Endothelial cell of umbilical vein (primary cell): ENCODE data around the gene STARD5. TPM values are rescaled to one million over a fixed set of nuclear protein-coding genes. Genes with fewer than 3 reads are reported as not detected.
"Not testable (repeated sequence)": the region's sequence is repeated elsewhere in the genome, so short reads cannot be mapped to it uniquely, and the experiment has no call there.

ENCODE experiments used
- BruUV-seq: library from RNA; stranded (reverse); fragments of 400-500 nt; replicated peaks from 2 replicates; lab custom pipeline; 2021; lab: Mats Ljungman, UMichigan
- CTCF ChIA-PET: fragments of 300-600, 350-600 bp; sonication (Branson Sonifier 250); formaldehyde crosslinking; loops from one replicate; lab custom pipeline; 2021; ENCODE audit warnings: antibody characterized with exemption, inconsistent platforms; lab: Charles Lee
- POLR2A ChIA-PET: fragments of 300-600, 350-600 bp; sonication (Branson Sonifier 250); formaldehyde crosslinking; loops from one replicate; lab custom pipeline; 2021; ENCODE audit warnings: antibody characterized with exemption, inconsistent platforms; lab: Charles Lee
- DNase-seq: peaks from one replicate; pipeline ENCODE4 v3.0.0-alpha.2; 2011; ENCODE audit warnings: low read depth, low spot score
- FAIRE-seq: peaks from 2 replicates; lab custom pipeline; 2011; peaks lifted over from hg19 to GRCh38; lab: Jason Lieb, UNC
- H2AFZ ChIP-seq: 2 replicates; pipeline ENCODE4 v1.6.0; 2012; ENCODE audit warnings: low read depth, low read length, control low read depth, inconsistent platforms
- H3K27ac ChIP-seq: 2 replicates; pipeline ENCODE4 v1.5.1; 2011; ENCODE audit warnings: low read depth, mild to moderate bottlenecking, control low read depth, low read length, moderate library complexity; ENCODE audit not compliant: insufficient read depth
- H3K27me3 ChIP-seq, 2 experiments: 2 replicates each; pipeline versions ENCODE4 v1.6.0 to v1.6.1; 2011; ENCODE audit warnings: low read length in 2 of 2, mixed read lengths in 1 of 2; ENCODE audit not compliant: control insufficient read depth in 2 of 2, insufficient read depth in 2 of 2
- H3K36me3 ChIP-seq, 2 experiments: 2 replicates in 1 of 2; 3 replicates in 1 of 2; pipeline ENCODE4 v1.5.1; 2011; ENCODE audit warnings: low read length in 2 of 2, mild to moderate bottlenecking in 1 of 2, moderate library complexity in 1 of 2; ENCODE audit not compliant: control insufficient read depth in 2 of 2, insufficient read depth in 2 of 2; ENCODE audit errors: extremely low read depth in 1 of 2
- H3K4me1 ChIP-seq: 3 replicates; pipeline ENCODE4 v1.5.1; 2011; ENCODE audit warnings: mild to moderate bottlenecking, low read length; ENCODE audit not compliant: control insufficient read depth, insufficient read depth; ENCODE audit errors: extremely low read depth
- H3K4me2 ChIP-seq: 2 replicates; pipeline ENCODE4 v1.6.1; 2011; ENCODE audit warnings: low read length, control low read depth, mixed read lengths; ENCODE audit not compliant: insufficient read depth
- H3K4me3 ChIP-seq, 3 experiments: fragments of 200-600 bp in 1 of 3; sonication (generic), shearing (Covaris generic) in 1 of 3; replicated peaks in 1 of 3; 2 replicates each; pipeline ENCODE4 v1.5.1; 2011 to 2016; ENCODE audit warnings: control low read depth in 3 of 3, low read length in 3 of 3, mild to moderate bottlenecking in 2 of 3, inconsistent platforms in 1 of 3, low read depth in 1 of 3, moderate library complexity in 1 of 3; ENCODE audit not compliant: insufficient read depth in 1 of 3
- H3K79me2 ChIP-seq: 2 replicates; pipeline ENCODE4 v1.6.0; 2012; ENCODE audit warnings: low read length, inconsistent platforms; ENCODE audit not compliant: control insufficient read depth, insufficient read depth
- H3K9ac ChIP-seq: replicated peaks from 2 replicates; pipeline ENCODE3; 2011; ENCODE audit warnings: low read length, control low read depth; ENCODE audit not compliant: insufficient read depth; ENCODE audit errors: extremely low read depth
- H3K9me1 ChIP-seq: replicated peaks from 3 replicates; pipeline ENCODE4 v1.6.0; 2011; ENCODE audit warnings: mild to moderate bottlenecking, low read length; ENCODE audit not compliant: control insufficient read depth, insufficient read depth; ENCODE audit errors: extremely low read depth
- H3K9me3 ChIP-seq: replicated peaks from 2 replicates; pipeline ENCODE4 v1.5.1; 2012; ENCODE audit warnings: low read length, inconsistent platforms; ENCODE audit not compliant: control insufficient read depth, insufficient read depth
- H4K20me1 ChIP-seq: replicated peaks from 2 replicates; pipeline ENCODE3; 2011; ENCODE audit warnings: mild to moderate bottlenecking, low read length; ENCODE audit not compliant: control insufficient read depth, insufficient read depth; ENCODE audit errors: extremely low read depth
- FOS ChIP-seq: IDR thresholded peaks from 2 replicates; pipeline ENCODE4 v1.6.1; 2011; ENCODE audit warnings: mild to moderate bottlenecking, low read length, moderate library complexity, borderline replicate concordance; ENCODE audit not compliant: insufficient read depth
- JUN ChIP-seq: IDR thresholded peaks from 2 replicates; pipeline ENCODE4 v1.6.1; 2011; ENCODE audit warnings: borderline replicate concordance, low read depth; ENCODE audit not compliant: insufficient read length, insufficient read depth
- MYC ChIP-seq: IDR thresholded peaks from one replicate; pipeline ENCODE4 v1.6.1; 2011; ENCODE audit warnings: mild to moderate bottlenecking, low read depth, low read length
- POLR2A ChIP-seq: IDR thresholded peaks from 2 replicates; pipeline ENCODE4 v1.6.1; 2012; ENCODE audit warnings: low read depth, mild to moderate bottlenecking, control low read depth, low read length
- POLR2AphosphoS5 ChIP-seq: IDR thresholded peaks from 2 replicates; pipeline ENCODE4 v1.6.1; 2012; ENCODE audit warnings: low read depth, mild to moderate bottlenecking, control low read depth, low read length, moderate library complexity; ENCODE audit not compliant: insufficient read depth
- dilution Hi-C: fragments of 300-500 bp; cut with MboI; formaldehyde crosslinking; loops from one replicate; pipeline ENCODE4 v1.15.0; 2019; ENCODE audit warnings: low sequenced_read_pairs; ENCODE audit not compliant: extremely low pct_ligation_motif_present
- intact Hi-C: fragments of 100-400 bp; cut with micrococcal nuclease; formaldehyde crosslinking; loops from one replicate; pipeline ENCODE4 v1.10.0; 2022
- polyA plus RNA-seq, 4 experiments: library from polyadenylated mRNA; depleted of rRNA in 3 of 4; stranded (reverse) in 3 of 4; unstranded in 1 of 4; fragments of >200 nt; gene quantifications; 2 replicates each; pipeline versions ENCODE4 v1.2.1 to v1.2.3, GENCODE V29; 2011 to 2012; ENCODE audit warnings: missing spikeins in 1 of 4
- total RNA-seq: library from RNA; stranded (reverse); gene quantifications from 2 replicates; pipeline ENCODE4 v1.2.3, GENCODE V29; 2021

STARD5 gene
- total and polyA plus RNA-seq, 2 donors (not counting 3 experiments of a cell fraction or from before 2014, with no cell fraction given) = 2.2 to 3.0 TPM

- POLR2A ChIA-PET = no interaction called here
- no peak overlapping the region for H3K9ac ChIP-seq
- H3K27me3 ChIP-seq = no peaks in the 10 kb centered on the region
- no peak overlapping the region for H2AFZ ChIP-seq
- no peaks in the 10 kb centered on the region for H3K9me3 ChIP-seq
- H3K4me3 ChIP-seq = no peak overlapping the region
- no peak for TF ChIP-seq POLR2A
- TF ChIP-seq FOS = no peak
- no peak for TF ChIP-seq POLR2AphosphoS5
- TF ChIP-seq MYC = no peak
- no peak for TF ChIP-seq JUN
- no peak overlapping the region for H3K4me2 ChIP-seq
- H3K9me1 ChIP-seq = no peaks in the 10 kb centered on the region
- intact Hi-C loops (no loop called here), dilution Hi-C loops (no loop called here)
- H4K20me1 ChIP-seq = no peaks in the 10 kb centered on the region
- H3K27ac ChIP-seq = no peak overlapping the region
- CTCF ChIA-PET = interaction anchor here (1.9 kb wide), 1 partner anchor 11 kb away, joined by 4 read pairs; no protein-coding TSS in a partner anchor
- H3K4me1 ChIP-seq = no peaks in the 10 kb centered on the region
- no peak for FAIRE-seq
- no TSS peak for BruUV-seq
- DNase-seq = no peak
- no peaks in the 10 kb centered on the region for H3K79me2 ChIP-seq
- no peaks in the 10 kb centered on the region for H3K36me3 ChIP-seq
Observed at GRCh38 chr15:81349271-81349670, 25.3 kb upstream of the STARD5 start.

- H3K9me1 ChIP-seq, H3K9me3 ChIP-seq, H3K36me3 ChIP-seq, H2AFZ ChIP-seq, H3K4me2 ChIP-seq, H3K9ac ChIP-seq, H3K27me3 ChIP-seq, BruUV-seq, dilution Hi-C loops, H3K27ac ChIP-seq, POLR2A ChIA-PET, H4K20me1 ChIP-seq, FAIRE-seq, H3K4me3 ChIP-seq, DNase-seq, intact Hi-C loops, H3K79me2 ChIP-seq, H3K4me1 ChIP-seq: not testable (repeated sequence)
- CTCF ChIA-PET = interaction anchor here (1.9 kb wide), 1 partner anchor 10 kb away, joined by 4 read pairs; no protein-coding TSS in a partner anchor
Observed at GRCh38 chr15:81348691-81349090, 24.8 kb upstream of the STARD5 start.
